GM12878 (cell line): ENCODE data around the gene TMEM151A.

Source experiments
- HCFC1 ChIP-seq: fragments of 150-350 bp; IDR thresholded peaks from 2 replicates; pipeline ENCODE4 v1.6.1; 2014; ENCODE audit warnings: low read length
- RB1 ChIP-seq: fragments of 450-650 bp; formaldehyde crosslinking; IDR thresholded peaks from 2 replicates; pipeline ENCODE4 v1.6.1; 2017; ENCODE audit warnings: mild to moderate bottlenecking, borderline replicate concordance
- SUZ12 ChIP-seq: fragments of 200-600 bp; sonication (generic); IDR thresholded peaks from one replicate; pipeline ENCODE4 v1.6.1; 2018; ENCODE audit warnings: antibody characterized with exemption, mild to moderate bottlenecking; ENCODE audit not compliant: unreplicated experiment
- TCF3 ChIP-seq: IDR thresholded peaks from 2 replicates; pipeline ENCODE4 v1.6.1; 2012; ENCODE audit warnings: low read depth, mild to moderate bottlenecking, low read length, borderline replicate concordance; ENCODE audit not compliant: insufficient read depth
- ZNF274 ChIP-seq: IDR thresholded peaks from one replicate; pipeline ENCODE4 v1.8.0; 2011; ENCODE audit not compliant: insufficient read length, insufficient read depth
- TF ChIP-seq, protein P1 (sequence below): fragments of 450-650 bp; formaldehyde crosslinking; IDR thresholded peaks from 2 replicates; pipeline ENCODE4 v1.4.0; 2022; ENCODE audit warnings: mild to moderate bottlenecking, moderate library complexity
- TF ChIP-seq, protein P2 (sequence below), 3 experiments: IDR thresholded peaks in 2 of 3; conservative IDR thresholded peaks in 1 of 3; 2 replicates each; pipeline ENCODE4 v1.5.1; 2011; ENCODE audit warnings: low read depth in 3 of 3, low read length in 3 of 3, mild to moderate bottlenecking in 3 of 3, control low read depth in 2 of 3, moderate library complexity in 2 of 3, inconsistent platforms in 1 of 3, mixed read lengths in 1 of 3; ENCODE audit not compliant: control insufficient read depth in 2 of 3, insufficient read depth in 1 of 3; ENCODE audit errors: extremely low read depth in 1 of 3
- TF ChIP-seq, protein P3 (sequence below): fragments of 450-650 bp; conservative IDR thresholded peaks from 2 replicates; pipeline ENCODE4 v1.6.1; 2017; ENCODE audit warnings: mild to moderate bottlenecking, moderate library complexity
- TF ChIP-seq, protein P4 (sequence below): IDR thresholded peaks from 2 replicates; pipeline ENCODE4 v1.6.1; 2011; ENCODE audit warnings: low read depth, mild to moderate bottlenecking, low read length, moderate library complexity, borderline replicate concordance; ENCODE audit errors: extremely low read depth

DNA sequence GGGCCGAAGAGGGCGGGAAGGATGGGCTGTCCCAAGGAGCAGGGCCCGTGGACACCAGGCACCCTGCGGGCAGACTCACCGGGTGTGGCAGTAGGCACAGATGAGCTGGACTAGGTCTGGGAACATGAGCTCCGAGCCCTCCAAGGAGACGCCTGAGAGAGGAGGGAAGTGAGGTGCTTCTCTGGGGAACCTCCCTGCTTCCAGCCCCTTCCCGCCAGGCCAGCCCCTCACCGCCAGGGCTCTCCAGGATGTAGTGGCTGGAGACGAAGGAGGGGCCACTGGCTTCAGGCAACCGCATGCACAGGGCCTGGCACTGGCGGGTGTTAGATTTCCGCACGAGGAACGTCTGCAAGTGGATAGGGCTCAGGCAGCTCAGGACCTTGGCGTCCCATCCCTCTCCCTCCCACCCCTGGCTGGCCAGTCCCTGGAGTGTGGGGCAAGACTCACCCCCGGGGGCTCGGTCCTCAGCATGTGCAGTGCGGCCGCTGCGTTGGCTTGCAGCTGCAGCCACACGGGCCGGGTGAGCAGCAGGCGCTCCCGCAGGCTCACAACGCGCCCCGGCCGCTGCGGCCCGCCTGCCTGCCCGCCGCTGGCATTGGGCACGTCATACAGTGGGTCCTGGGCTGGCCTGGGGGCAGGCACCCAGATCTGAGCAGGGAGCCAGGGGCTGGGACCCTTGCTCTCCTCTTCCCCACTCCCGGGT lies 44.0 kb downstream of the TMEM151A start:
- TF ChIP-seq, protein P1, sequence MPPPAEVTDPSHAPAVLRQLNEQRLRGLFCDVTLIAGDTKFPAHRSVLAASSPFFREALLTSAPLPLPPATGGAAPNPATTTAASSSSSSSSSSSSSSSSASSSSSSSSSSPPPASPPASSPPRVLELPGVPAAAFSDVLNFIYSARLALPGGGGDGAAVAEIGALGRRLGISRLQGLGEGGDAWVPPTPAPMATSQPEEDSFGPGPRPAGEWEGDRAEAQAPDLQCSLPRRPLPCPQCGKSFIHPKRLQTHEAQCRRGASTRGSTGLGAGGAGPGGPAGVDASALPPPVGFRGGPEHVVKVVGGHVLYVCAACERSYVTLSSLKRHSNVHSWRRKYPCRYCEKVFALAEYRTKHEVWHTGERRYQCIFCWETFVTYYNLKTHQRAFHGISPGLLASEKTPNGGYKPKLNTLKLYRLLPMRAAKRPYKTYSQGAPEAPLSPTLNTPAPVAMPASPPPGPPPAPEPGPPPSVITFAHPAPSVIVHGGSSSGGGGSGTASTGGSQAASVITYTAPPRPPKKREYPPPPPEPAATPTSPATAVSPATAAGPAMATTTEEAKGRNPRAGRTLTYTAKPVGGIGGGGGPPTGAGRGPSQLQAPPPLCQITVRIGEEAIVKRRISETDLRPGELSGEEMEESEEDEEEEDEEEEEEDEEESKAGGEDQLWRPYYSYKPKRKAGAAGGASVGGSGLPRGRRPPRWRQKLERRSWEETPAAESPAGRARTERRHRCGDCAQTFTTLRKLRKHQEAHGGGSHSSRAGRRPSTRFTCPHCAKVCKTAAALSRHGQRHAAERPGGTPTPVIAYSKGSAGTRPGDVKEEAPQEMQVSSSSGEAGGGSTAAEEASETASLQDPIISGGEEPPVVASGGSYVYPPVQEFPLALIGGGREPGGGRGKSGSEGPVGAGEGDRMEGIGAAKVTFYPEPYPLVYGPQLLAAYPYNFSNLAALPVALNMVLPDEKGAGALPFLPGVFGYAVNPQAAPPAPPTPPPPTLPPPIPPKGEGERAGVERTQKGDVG: no peak
- TF ChIP-seq, protein P2, sequence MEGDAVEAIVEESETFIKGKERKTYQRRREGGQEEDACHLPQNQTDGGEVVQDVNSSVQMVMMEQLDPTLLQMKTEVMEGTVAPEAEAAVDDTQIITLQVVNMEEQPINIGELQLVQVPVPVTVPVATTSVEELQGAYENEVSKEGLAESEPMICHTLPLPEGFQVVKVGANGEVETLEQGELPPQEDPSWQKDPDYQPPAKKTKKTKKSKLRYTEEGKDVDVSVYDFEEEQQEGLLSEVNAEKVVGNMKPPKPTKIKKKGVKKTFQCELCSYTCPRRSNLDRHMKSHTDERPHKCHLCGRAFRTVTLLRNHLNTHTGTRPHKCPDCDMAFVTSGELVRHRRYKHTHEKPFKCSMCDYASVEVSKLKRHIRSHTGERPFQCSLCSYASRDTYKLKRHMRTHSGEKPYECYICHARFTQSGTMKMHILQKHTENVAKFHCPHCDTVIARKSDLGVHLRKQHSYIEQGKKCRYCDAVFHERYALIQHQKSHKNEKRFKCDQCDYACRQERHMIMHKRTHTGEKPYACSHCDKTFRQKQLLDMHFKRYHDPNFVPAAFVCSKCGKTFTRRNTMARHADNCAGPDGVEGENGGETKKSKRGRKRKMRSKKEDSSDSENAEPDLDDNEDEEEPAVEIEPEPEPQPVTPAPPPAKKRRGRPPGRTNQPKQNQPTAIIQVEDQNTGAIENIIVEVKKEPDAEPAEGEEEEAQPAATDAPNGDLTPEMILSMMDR (IDR thresholded peaks at IDR 0.05 in 2 of 3, conservative IDR thresholded peaks at IDR 0.05 in 1 of 3; ENCODE audit: control insufficient read depth in 2 of 3, extremely low read depth in 1 of 3, insufficient read depth in 1 of 3, low read depth in 3 of 3, low read length in 3 of 3): no peak
- TF ChIP-seq, protein P3, sequence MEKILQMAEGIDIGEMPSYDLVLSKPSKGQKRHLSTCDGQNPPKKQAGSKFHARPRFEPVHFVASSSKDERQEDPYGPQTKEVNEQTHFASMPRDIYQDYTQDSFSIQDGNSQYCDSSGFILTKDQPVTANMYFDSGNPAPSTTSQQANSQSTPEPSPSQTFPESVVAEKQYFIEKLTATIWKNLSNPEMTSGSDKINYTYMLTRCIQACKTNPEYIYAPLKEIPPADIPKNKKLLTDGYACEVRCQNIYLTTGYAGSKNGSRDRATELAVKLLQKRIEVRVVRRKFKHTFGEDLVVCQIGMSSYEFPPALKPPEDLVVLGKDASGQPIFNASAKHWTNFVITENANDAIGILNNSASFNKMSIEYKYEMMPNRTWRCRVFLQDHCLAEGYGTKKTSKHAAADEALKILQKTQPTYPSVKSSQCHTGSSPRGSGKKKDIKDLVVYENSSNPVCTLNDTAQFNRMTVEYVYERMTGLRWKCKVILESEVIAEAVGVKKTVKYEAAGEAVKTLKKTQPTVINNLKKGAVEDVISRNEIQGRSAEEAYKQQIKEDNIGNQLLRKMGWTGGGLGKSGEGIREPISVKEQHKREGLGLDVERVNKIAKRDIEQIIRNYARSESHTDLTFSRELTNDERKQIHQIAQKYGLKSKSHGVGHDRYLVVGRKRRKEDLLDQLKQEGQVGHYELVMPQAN: no peak
- TF ChIP-seq TCF3: no peak
- TF ChIP-seq ZNF274: no peak
- no peak for TF ChIP-seq HCFC1
- TF ChIP-seq, protein P4, sequence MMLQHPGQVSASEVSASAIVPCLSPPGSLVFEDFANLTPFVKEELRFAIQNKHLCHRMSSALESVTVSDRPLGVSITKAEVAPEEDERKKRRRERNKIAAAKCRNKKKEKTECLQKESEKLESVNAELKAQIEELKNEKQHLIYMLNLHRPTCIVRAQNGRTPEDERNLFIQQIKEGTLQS: no peak
- no peak for TF ChIP-seq SUZ12
- no peak for TF ChIP-seq RB1
